ENCODE data around the gene ITPR3. TPM values are rescaled to one million over a fixed set of nuclear protein-coding genes. Genes with fewer than 3 reads are reported as not detected.

The ITPR3 gene
- total and polyA plus RNA-seq, 2 of the 13 experiments (the other 11 are each of a cell fraction or from before 2014, with no cell fraction given): 3.8 to 21.4 TPM

DNA sequence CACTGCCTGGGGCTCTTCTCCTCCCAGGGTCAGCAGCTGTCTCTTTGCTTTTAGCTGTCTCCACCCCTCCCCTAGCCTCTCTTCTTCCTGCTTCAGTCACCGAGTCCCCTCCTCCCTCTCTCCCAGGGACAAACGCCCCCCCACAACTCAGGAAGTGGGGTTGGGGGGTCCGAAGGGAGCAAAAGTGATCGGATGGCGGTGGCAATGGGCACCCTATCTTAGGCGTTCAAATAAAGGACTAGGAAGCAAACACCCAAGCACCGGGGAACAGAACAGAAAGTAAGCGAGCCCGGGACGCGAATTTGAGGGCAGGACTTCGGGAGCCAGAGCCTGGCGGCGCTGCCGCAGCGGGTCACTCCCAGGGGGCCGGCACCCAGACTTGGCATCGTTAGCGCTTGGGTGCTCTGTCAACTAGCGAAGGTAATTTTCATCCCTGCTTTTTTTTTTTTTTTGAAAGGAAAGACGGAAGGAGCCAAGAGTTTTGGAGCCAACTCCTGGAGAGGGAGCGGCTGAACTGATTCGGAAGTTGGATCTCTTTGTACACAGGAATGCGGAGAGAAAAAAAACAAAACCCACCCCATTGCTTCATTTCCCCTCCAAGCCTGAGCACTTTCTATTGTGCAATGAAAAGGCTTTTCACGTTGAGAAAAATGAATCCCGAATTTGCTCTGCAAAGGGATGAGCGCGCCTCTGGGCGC is 815 bp upstream of the ITPR3 start (continued):
- no peak for TF ChIP-seq ZNF646 (CRISPR knock-in tag; IDR thresholded peaks at IDR 0.05)
- TF ChIP-seq ZFP36L1 (CRISPR knock-in tag; IDR thresholded peaks at IDR 0.05): no peak
- 0 out of 2 replicates have a peak, but pooled peaks have one; percentile 29 for TF ChIP-seq TAF1 (CRISPR knock-in tag; IDR thresholded peaks at IDR 0.05)
- TF ChIP-seq, protein P1, sequence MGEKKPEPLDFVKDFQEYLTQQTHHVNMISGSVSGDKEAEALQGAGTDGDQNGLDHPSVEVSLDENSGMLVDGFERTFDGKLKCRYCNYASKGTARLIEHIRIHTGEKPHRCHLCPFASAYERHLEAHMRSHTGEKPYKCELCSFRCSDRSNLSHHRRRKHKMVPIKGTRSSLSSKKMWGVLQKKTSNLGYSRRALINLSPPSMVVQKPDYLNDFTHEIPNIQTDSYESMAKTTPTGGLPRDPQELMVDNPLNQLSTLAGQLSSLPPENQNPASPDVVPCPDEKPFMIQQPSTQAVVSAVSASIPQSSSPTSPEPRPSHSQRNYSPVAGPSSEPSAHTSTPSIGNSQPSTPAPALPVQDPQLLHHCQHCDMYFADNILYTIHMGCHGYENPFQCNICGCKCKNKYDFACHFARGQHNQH (CRISPR knock-in tag; IDR thresholded peaks at IDR 0.05): peak; percentile 38; the same call in 1 of the 2 replicates
- TF ChIP-seq SP5 (CRISPR knock-in tag; IDR thresholded peaks at IDR 0.05; ENCODE audit: borderline replicate concordance, low read depth): 0 out of 2 replicates have a peak, but pooled peaks have one; percentile 32
- 0 out of 2 replicates have a peak, but pooled peaks have one; percentile 39 for TF ChIP-seq YEATS2 (CRISPR knock-in tag; IDR thresholded peaks at IDR 0.05; ENCODE audit: borderline replicate concordance)
- TF ChIP-seq, protein P2, sequence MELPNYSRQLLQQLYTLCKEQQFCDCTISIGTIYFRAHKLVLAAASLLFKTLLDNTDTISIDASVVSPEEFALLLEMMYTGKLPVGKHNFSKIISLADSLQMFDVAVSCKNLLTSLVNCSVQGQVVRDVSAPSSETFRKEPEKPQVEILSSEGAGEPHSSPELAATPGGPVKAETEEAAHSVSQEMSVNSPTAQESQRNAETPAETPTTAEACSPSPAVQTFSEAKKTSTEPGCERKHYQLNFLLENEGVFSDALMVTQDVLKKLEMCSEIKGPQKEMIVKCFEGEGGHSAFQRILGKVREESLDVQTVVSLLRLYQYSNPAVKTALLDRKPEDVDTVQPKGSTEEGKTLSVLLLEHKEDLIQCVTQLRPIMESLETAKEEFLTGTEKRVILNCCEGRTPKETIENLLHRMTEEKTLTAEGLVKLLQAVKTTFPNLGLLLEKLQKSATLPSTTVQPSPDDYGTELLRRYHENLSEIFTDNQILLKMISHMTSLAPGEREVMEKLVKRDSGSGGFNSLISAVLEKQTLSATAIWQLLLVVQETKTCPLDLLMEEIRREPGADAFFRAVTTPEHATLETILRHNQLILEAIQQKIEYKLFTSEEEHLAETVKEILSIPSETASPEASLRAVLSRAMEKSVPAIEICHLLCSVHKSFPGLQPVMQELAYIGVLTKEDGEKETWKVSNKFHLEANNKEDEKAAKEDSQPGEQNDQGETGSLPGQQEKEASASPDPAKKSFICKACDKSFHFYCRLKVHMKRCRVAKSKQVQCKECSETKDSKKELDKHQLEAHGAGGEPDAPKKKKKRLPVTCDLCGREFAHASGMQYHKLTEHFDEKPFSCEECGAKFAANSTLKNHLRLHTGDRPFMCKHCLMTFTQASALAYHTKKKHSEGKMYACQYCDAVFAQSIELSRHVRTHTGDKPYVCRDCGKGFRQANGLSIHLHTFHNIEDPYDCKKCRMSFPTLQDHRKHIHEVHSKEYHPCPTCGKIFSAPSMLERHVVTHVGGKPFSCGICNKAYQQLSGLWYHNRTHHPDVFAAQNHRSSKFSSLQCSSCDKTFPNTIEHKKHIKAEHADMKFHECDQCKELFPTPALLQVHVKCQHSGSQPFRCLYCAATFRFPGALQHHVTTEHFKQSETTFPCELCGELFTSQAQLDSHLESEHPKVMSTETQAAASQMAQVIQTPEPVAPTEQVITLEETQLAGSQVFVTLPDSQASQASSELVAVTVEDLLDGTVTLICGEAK (IDR thresholded peaks at IDR 0.05): no peak
- TF ChIP-seq, protein P2 (CRISPR knock-in tag; IDR thresholded peaks at IDR 0.05): no peak
- TF ChIP-seq, protein P3, sequence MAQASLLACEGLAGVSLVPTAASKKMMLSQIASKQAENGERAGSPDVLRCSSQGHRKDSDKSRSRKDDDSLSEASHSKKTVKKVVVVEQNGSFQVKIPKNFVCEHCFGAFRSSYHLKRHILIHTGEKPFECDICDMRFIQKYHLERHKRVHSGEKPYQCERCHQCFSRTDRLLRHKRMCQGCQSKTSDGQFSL (CRISPR knock-in tag; IDR thresholded peaks at IDR 0.05): peak; percentile 89; the same call in 1 of the 2 replicates

Data from HepG2 (cell line).